NB4 (cell line): ENCODE measurements around the gene MRPS2.
"Not testable (repeated sequence)": the region's sequence is repeated elsewhere in the genome, so short reads cannot be mapped to it uniquely, and the experiment has no call there.

Source experiments
- DNase-seq: peaks from one replicate; pipeline ENCODE4 v3.0.0; 2010; ENCODE audit warnings: low read depth
- H3K4me3 ChIP-seq: one replicate; pipeline ENCODE4 v1.5.1; 2011; ENCODE audit warnings: mild to moderate bottlenecking, low read depth, low read length, moderate library complexity
- MYC ChIP-seq: IDR thresholded peaks from 2 replicates; pipeline ENCODE4 v1.6.1; 2011; ENCODE audit warnings: low read depth, low read length
- POLR2A ChIP-seq: IDR thresholded peaks from 2 replicates; pipeline ENCODE4 v1.6.1; 2011; ENCODE audit warnings: mild to moderate bottlenecking; ENCODE audit not compliant: insufficient read length; ENCODE audit errors: extremely low read depth
- TF ChIP-seq, protein P1 (sequence below): IDR thresholded peaks from 2 replicates; pipeline ENCODE4 v1.6.1; 2011; ENCODE audit warnings: low read depth, low read length
- TF ChIP-seq, protein P2 (sequence below): IDR thresholded peaks from one replicate; pipeline ENCODE4 v1.5.1; 2012; ENCODE audit warnings: low read depth, low read length

MRPS2 gene

DNA sequence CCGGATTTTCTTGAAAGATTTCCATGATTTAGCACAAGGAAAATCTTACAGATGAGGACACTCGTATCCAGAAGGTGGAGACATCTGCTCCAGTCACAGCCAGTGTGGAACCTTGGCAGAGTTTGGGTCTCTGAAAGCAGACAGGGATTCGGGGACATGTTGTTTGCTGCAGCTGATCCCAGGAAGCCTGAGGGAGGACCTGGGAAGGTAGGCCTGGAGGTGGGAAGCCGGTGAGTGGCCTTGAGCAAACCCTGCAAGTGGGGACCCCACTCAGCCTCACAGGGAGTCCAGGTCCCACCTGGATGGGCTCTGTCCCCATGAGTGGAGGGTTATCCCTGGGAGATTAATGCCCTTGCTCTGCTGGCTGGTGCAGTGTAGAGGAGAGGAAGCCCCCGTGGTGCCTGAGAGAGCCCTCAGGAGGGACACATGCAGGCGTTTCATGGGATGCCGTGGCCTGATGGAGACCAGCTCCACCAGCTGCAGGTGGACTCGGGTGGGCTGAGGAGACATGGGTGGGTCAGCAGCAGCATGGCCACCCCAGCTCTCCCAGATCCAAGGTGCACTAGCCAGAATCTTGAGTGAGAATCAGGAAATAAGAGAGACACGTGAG lies 7.8 kb downstream of the MRPS2 start:
- TF ChIP-seq, protein P1, sequence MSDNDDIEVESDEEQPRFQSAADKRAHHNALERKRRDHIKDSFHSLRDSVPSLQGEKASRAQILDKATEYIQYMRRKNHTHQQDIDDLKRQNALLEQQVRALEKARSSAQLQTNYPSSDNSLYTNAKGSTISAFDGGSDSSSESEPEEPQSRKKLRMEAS, result no peak
- TF ChIP-seq, protein P2, sequence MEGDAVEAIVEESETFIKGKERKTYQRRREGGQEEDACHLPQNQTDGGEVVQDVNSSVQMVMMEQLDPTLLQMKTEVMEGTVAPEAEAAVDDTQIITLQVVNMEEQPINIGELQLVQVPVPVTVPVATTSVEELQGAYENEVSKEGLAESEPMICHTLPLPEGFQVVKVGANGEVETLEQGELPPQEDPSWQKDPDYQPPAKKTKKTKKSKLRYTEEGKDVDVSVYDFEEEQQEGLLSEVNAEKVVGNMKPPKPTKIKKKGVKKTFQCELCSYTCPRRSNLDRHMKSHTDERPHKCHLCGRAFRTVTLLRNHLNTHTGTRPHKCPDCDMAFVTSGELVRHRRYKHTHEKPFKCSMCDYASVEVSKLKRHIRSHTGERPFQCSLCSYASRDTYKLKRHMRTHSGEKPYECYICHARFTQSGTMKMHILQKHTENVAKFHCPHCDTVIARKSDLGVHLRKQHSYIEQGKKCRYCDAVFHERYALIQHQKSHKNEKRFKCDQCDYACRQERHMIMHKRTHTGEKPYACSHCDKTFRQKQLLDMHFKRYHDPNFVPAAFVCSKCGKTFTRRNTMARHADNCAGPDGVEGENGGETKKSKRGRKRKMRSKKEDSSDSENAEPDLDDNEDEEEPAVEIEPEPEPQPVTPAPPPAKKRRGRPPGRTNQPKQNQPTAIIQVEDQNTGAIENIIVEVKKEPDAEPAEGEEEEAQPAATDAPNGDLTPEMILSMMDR, result no peak
- TF ChIP-seq MYC, result no peak
- TF ChIP-seq POLR2A, result no peak
- no peak overlapping the region for H3K4me3 ChIP-seq

GRCh38 chr9:135509458-135509857 lies 9.0 kb downstream of the MRPS2 start:
- no peak for TF ChIP-seq POLR2A
- TF ChIP-seq, protein P1, result no peak
- TF ChIP-seq, protein P2, result no peak
- no peak for TF ChIP-seq MYC
- no peak for DNase-seq
- no peak overlapping the region for H3K4me3 ChIP-seq

More for the DNA sequence above, 7.8 kb downstream of the MRPS2 start:
- no peak for DNase-seq

DNA sequence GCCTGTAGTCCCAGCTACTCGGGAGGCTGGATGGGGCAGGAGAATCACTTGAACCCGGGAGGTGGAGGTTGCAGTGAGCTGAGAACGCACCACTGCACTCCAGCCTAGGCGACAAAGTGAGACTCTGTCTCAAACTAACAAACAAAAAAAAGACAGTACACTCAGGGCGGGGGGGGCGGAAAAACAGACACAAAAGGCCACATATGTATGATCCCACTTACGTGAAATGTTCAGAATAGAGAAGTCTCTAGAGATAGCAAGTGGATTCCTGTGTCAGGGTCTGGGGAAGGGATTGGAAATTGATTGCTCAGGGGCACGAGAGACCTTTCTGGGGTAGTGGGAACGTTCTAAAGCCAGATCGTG lies 11.7 kb downstream of the MRPS2 start:
- no peak for DNase-seq
- no peak for TF ChIP-seq MYC
- no peak for TF ChIP-seq POLR2A
- TF ChIP-seq, protein P2, result no peak
- TF ChIP-seq, protein P1, result no peak
- no peak overlapping the region for H3K4me3 ChIP-seq

DNA sequence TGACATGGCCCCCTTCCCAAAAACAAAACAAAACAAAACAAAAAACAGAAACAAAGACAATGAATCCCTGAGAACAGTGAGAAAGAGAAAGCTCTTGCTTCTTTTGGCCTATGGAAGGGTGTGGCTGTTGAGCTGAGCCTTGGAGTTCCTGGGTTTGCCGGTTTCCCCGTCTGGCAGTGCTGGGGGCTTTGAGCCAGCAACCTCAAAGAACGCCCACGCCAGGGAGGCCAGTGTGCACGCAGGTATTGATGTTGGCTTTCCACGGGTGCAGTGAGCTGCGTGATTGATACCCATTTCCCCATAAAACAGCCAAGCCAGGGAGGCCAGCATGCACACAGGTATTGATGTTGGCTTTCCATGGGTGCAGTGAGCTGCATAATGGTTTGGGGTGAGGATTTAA lies 12.4 kb downstream of the MRPS2 start:
- H3K4me3 ChIP-seq, result no peak overlapping the region
- no peak for TF ChIP-seq POLR2A
- TF ChIP-seq, protein P2, result no peak
- no peak for TF ChIP-seq MYC
- TF ChIP-seq, protein P1, result no peak
- DNase-seq, result no peak

DNA sequence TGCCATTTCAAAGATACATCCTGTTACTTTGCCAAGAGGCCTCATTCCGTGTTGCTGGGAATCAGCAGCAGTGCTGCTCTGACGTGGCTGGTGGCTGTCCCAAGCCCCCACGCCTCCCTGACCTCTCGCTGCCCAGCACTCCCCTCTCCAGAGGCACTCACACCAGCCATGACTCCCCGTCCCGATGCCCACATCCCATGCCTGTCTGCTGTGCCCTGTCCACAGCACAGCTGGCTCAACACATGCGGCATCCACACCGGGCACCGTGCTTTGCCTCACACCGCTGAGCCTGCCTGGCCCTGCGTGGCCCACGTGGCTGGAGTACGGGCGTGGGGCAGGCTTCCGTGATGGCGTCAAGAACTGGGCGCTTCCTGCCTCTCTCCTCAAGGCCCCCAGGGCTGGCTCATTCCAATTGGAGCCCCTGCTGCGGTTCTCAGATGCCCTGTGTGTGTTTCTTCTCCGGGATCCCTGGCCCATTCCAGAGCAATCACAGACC lies 12.9 kb downstream of the MRPS2 start:
- TF ChIP-seq POLR2A (no peak), MYC (no peak)
- no peak for DNase-seq
- H3K4me3 ChIP-seq, result no peak overlapping the region

GRCh38 chr9:135513906-135514305 lies 13.4 kb downstream of the MRPS2 start:
- H3K4me3 ChIP-seq, DNase-seq: not testable (repeated sequence)

GRCh38 chr9:135514342-135515082 lies 14.0 kb downstream of the MRPS2 start:
- no peak for DNase-seq
- H3K4me3 ChIP-seq, result no peak overlapping the region

More at GRCh38 chr9:135514342-135515082, 14.0 kb downstream of the MRPS2 start:
- TF ChIP-seq MYC, result no peak
- TF ChIP-seq, protein P2, result no peak
- TF ChIP-seq, protein P1, result no peak
- no peak for TF ChIP-seq POLR2A
